Sigmoid colon (tissue), 4 donors: Measurements from ENCODE around the gene KAT7.

Experiments
- CTCF ChIP-seq, 4 experiments: fragments of 450-650 bp in 3 of 4; fragments of 200-600 bp in 1 of 4; IDR thresholded peaks; one replicate each; pipeline ENCODE4 v1.5.1; 2016 to 2019; ENCODE audit warnings: antibody characterized with exemption in 4 of 4, mild to moderate bottlenecking in 3 of 4, moderate library complexity in 2 of 4
- POLR2A ChIP-seq, 2 donors: fragments of 450-650 bp; IDR thresholded peaks; one replicate each; pipeline ENCODE4 v1.6.1; 2016; ENCODE audit warnings: antibody characterized with exemption in 2 of 2, mild to moderate bottlenecking in 2 of 2, moderate library complexity in 2 of 2
- POLR2AphosphoS5 ChIP-seq, 4 donors: sonication (generic); formaldehyde crosslinking; IDR thresholded peaks; one replicate each; pipeline ENCODE4 v1.6.1; 2017; ENCODE audit warnings: antibody characterized with exemption in 4 of 4

GRCh38 chr17:49839455-49839854, 51.0 kb downstream of the KAT7 start:
- TF ChIP-seq CTCF (IDR thresholded peaks at IDR 0.05) (no peak), POLR2A (IDR thresholded peaks at IDR 0.05) (no peak), POLR2AphosphoS5 (IDR thresholded peaks at IDR 0.05) (no peak)
